Stimulated activated CD4-positive, alpha-beta T cell treated with anti-CD3 and anti-CD28 coated beads, Interleukin-4, amount 100 ng/mL, for 1 hour (primary cell): ENCODE data around the gene OCSTAMP.

Experiments used
- DNase-seq: peaks from one replicate; pipeline ENCODE4 v3.0.0-alpha.2; 2020

The OCSTAMP gene

DNA sequence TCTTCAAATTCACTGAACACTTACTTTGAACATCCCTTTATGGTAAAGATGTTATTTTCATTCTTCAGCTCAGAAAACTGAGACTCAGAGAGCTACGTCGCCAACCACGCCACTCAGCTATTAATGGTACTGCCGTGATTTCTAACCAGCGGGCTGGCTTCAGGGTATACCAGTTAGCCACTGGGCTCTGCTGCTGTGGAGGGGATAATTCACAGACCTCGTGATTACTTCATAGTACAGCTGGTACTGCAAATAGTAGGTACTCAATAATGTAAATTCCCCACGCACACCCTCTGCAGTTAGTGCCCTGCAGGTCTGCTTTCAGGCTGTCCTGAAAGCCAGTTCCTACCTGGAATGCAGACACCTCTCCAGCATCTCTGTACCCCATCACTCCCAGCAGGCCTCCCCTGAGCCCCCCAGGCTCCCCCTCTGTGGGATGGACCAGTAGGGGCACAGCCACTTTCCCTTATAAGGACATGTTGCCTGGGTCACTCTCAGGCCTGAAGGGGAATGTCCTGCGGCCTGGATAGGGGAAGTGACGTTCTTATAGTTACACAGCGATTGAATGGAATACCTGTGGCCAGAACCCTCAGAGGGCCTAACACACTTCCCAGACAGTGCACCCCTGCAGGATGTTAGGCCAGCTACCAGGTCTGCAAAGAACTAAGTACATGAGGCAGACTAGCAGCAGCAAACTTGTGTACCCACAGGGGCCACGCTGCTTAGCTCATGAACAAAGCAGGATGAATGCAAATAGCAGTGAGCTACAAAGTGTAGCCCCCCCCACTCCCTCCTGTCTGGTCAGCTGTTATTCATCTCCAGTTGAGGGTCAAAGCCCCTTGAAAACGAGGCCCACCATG, 1.3 kb upstream of the OCSTAMP start:
- no peak for DNase-seq

DNA sequence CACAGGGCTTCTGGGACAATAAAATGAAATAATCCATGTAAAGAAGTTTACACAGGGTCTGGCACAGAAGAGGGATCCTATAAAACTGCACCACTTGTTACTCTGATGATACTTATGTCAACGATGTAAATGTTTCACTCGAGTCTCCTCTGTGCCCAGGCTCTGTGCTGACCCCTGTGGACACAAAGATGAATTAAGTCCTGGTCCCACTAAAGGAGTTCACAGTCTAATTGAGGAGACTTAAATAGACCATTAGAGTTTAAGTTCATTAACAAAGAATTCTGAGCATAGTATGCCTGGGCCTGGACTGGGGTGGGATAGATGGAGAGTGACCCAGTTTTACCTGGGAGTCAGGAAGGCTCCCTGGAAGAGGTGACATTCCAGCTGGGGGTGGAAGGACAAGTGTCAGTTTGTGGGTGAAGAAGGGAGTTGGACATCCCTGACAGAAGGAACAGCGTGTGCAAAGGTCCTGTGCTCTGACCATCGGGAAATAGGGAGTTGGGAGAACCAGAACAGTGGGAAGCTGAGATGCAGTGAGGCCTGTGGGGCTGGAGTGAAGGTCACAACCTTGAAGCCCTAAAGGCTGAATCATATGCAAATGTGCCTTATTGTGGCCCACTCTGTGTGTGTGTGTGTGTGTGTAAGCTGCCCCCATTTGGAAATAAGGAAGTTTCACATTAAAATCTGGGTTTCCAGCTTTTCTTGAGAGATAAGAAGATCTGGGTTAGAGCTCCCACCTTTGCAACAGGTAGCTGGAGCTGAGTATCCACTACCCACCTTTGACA, 1.1 kb downstream of the OCSTAMP start:
- DNase-seq, result no peak

DNA sequence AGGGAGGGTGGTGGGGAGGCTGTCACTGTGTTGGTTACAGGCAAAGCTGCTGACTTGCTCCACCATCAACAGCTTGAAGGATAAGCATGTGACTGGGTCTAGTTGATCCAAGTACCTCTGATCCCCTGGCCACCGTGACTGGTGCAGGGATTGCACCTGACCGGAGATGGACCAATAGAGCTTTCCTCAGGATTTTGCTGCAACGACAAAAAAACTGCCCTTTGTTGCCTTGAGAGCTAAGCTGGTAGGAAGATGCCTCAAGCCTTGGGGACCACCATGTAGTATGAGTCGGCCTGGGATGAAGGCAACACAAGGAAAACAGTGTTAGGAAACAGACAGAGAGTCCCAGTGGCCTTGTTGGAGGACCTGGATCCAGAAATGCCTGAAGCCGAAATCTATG, 1.8 kb downstream of the OCSTAMP start:
- DNase-seq, result no peak

DNA sequence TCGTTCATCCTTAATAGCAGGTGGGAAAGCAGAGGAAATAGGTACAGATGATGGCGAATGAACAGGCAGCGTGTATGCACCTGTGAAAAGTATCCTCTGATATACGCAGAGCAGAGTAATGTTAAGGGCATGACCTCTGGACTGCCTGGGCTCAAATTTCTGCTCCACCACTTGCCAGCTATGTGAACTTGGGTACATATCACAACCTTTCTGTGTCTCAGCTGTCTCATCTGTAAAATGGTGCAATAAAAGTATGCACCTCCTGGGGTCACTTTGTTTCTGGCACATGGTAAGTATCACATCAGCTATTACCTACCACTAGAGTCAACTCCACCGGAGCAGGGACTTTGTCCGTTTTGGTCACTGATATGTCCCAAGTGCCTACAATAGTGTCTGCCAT, 2.5 kb downstream of the OCSTAMP start:
- DNase-seq, result no peak

DNA sequence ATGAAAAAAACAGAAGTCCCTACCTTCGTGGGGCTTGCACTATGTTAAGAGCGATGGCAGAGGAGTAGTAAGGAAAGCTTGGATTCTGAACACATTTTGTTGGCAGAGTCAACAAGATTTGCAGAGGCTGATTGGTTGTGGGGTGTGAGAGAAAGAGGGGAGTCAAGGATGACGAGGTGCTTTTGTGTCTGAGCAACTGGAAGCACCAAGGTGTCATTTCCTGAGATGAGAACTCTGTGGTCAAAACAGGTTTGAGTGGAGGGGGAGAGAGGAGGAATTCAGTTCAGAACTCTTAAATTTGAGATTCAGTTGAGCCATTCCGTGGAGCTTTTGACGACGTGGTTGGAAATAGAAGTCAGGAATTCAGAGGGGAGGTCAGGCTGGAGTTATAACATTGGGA, 3.5 kb downstream of the OCSTAMP start:
- DNase-seq, result no peak

DNA sequence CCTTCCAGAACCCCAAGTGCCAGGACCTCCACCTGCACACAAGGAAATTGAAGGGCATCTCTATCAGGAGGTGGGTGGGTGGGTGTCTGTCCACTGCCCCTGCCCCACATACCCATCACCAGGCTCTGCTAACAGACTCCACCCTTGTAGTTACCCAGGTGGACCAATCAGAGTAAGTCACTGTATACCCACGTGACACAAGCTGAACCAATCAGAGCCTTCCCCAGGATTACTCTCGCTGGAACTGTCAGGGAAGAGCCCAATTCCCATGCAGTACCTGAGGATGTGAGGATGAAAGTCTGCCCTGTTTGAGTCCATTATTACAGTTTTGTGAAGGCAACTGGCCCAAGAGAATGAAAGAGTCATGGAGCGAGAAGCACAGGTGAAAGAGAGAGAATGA, 4.2 kb downstream of the OCSTAMP start:
- no peak for DNase-seq

DNA sequence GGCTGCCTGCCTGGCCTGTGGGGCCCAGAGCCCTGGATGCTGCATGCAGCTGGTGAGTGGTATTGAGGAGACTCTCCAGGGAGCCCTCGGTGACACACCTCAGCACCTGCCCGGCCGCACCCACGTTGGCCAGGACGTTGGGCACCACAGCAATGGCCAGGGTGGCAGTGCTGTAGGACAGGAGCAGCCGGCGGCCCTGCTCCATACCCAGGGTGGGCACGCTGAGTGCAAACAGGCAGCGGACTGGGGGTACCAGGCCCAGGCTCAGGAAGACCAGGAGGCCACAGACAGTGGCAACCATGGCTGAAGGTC, 4.7 kb downstream of the OCSTAMP start:
- DNase-seq, result no peak

DNA sequence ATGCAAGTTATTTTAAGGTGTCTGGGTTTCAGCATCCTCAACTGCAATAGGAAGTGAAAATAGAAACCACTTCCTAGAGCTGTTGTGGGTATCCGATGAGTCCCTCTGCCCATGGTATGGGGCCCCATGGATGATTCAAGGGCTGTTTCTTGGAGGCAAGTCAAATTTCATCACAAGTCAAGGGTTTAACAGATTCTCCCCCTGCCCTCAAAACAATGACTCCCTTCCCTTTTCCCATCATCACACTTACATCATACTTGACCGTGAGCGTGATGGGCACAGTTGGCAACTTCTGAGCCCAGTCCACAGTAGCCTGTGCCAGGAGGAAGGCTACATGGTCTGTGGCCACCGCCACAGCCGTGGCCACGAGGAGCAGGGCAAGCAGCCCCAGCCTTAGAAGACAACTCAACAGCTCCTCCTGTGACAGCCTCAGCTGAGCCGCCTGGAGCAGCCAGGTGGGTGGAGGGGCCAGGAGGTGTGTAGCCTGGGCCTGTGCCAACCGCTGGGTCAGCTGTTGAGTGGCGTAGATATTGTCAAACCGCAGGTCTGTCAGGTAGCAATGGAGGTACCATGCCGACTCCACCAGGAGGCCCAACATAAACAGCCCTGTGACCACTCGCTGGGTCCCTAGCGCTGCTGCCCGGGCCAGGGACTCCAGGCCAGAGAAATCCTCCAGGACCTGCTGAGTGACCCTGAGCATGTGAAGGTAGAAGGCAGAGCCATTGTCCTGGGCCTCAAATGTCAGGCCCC, 5.2 kb downstream of the OCSTAMP start:
- no peak for DNase-seq

DNA sequence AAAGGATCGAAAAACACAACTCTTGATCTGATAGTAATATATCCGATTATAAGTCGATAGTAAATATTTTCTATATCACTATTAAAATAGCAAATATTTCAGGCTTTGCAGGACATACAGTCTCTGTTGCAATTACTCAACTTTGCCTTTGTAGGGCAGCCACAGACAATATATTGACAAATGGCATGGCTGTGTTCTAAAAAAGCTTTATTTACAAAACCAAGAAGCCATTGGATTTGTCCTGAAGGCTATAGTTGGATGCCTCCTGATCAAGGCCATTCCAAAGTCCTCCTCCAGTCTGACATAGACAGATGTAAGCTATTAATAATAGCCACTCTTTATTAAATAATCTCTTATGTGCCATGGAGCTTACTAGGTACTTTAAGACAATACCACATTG, 5.9 kb downstream of the OCSTAMP start:
- DNase-seq, result no peak

DNA sequence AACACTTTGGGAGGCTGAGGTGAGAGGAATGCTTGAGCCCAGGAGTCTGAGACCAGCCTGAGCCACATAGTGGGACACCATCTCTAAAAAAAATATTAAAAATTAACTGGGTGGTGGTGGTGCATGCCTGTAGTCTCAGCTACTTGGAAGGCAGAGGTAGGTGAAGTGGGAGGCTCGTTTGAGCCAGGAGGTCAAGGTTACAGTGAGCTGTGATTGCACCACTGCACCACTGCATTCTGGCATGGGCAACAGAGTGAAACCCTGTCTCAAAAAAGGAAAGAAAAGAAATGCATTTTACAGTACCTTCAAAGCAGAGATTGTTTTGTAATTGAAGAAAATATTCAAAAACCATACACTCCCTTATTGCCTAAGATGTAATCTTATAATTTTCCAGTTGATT, 6.5 kb downstream of the OCSTAMP start:
- no peak for DNase-seq

DNA sequence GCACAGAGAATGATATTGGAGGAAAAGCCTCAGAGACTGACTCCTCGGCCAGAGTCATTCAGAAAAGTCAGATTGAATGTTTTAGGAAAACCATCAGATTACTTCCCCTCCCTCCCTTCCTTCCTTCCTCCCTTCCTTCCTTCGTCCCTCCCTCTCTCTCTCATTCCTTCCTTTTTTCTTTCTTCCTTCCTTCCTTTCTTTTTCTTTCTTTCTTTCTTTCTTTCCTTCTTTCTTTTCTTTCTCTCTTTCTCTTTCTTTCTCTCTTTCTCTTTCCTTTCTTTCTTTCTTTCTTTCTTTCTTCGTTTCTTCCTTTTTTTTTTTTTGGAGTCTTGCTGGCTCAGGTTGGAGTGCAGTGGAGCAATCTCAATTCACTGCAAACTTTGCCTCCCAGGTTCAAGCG, 7.4 kb downstream of the OCSTAMP start:
- DNase-seq, result no peak

DNA sequence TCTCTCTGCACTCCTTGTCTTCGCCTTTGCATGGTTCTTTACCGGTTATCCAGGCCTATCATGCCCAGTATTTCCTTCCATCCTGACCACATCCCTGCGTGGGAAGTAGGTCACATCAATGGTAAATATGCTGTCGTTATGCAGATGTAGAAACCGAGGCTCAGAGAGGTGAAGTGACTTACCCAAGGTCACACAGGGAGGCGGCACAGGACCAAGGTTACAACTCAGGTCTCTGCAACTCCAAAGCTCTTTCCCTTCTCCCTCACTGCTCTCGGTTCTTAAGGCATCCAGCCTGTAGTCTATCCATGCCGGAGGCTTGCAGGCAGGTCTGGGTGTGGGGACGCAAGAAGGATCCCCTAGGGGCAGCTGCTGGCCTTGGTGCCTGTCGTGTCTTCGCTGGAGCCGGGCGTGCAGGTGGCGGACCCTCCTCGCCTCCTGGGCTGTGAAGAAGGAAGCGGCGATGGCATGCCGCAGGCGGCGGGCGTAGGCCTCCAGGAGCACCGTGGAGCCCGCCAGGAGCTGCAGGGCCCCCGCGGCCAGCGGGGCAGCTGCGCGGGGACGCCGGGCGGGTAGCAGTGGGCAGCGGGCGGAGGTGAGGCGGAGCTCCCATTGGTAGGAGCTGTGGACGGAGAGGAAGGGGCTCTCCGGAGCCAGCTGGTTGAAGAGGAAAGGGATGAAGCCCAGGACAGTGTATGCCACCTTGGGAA, 9.1 kb downstream of the OCSTAMP start:
- no peak for DNase-seq

DNA sequence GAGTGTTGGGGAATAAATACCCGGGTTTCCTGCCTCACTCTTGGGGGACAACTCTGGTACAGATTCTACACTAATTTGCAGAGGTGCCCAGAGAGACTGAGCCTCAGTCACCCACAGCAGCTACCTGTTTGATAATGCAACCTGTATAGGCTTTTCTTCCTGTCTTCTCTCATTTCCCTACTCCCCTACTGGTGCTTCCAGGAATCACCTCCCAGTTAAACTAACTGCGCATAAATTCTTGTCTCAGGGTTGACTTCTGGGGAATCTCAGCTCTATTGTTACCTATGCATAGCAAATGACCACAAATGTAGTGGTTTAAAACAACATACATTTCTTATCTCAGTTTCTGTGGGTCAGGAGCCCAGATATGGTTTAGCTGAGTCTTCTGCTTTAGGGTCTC, 11.3 kb downstream of the OCSTAMP start:
- DNase-seq, result no peak

DNA sequence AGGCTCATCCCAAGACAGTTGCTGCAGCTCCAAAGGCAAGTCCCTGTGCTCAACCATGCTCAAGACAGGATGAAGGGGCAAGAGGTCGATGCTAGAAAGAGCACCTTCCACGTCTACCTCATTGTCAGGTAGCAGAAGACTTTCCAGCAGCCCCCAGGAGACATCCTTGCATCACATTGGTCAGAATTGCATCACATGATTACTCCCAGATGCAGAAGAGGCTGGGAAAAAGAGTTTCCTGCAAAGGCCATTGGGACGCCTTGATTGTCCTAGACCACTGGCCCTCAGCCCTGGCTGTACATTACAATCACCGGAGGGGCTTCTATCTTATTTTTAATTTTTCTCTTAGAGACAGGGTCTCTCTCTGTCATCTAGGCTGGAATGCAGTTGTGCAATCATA, 19.8 kb downstream of the OCSTAMP start:
- DNase-seq, result no peak

DNA sequence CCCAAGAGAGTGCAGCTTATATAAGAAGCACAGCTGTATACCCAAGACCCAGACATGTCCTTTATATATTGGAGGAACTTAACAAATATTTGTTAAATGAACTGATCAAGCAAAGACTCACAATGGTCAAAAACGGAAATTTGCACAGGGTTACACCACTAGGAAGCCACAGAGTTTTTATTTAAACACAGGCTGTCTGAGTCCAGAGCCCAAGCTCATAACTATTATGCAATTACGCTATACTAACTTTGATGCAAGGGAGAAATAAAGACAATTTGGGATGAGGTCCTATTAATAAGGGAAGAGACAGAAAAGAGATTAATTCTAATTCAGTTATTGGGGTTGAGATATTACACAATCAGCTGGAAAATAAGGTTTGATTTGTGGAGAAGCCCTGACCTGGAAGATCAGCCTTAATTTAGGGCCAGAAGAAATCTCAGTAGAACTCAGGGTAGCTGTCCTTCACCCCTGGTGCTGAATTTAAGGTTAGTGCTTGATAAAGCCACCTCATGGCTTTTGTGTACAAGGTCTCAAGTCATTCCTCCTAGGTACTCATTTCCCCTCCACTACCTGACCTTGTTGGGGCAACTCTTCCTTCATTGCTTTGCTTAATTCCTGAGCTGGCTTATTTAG, 26.6 kb downstream of the OCSTAMP start:
- DNase-seq, result no peak

DNA sequence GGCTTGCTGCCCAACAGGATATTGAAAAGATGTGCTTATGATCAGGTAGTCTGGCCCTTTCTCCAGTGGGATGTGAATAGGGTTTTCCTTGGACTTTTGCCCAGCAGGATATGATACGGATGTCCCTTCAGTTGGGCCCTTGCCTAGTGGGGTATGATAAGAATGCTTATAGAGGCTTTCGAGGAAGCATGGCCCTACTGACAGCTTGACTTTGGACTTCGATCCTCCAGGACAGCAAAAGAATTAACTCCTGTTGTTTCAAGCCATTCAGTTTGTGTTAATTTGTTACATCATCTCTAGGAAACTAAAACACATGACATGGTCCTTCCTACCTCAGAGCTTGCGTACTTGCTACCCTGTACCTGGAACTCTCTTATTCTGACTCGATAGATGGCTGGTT, 27.3 kb downstream of the OCSTAMP start:
- no peak for DNase-seq

DNA sequence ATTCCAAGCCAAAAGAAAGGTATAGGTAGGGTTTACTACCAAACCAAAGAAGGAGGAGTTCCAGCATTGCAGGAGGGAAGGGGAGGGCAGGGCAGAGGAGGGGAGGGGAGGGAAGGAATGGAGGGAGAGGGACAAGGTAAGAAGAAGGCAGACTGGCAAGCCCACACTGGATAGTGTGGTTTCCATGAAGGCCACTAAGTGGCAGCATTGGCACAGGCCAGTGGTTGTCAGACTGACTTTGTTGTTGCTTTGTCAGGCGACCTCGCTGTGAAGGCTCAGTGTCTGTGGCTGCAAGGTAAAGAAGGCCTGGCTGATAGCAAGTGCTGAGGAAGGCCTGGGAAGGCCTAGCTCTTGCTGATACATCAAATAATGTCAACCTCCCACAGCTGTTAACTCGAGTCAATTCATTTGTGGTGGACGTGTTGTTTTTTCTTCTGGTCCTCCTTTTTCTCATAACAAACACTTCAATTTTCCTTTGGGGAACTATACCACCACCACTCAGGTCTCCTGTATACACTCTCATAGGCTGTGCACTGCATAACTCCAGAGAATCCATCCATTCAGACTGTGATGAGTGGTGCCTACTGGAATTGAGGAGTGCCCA, 29.4 kb downstream of the OCSTAMP start:
- peak; percentile 29 for DNase-seq

DNA sequence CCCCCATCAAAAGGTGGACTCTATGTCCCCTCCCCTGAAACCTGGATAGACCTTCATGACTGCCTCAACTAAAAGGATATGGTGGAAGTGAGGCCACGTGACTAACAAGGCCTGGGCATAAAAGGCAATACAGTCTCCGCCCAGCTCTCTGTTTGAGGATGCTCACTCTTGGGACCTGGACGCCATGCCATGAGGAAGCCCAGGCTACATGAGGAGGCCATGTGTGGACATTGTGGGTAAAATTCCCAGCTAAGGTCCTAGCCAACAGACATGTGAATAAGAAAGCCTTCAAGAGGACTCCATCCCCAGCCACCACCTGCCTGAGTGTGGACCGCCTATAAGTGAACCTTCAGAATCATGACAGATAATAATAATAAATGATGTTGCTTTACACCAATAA, 29.9 kb downstream of the OCSTAMP start:
- no peak for DNase-seq

DNA sequence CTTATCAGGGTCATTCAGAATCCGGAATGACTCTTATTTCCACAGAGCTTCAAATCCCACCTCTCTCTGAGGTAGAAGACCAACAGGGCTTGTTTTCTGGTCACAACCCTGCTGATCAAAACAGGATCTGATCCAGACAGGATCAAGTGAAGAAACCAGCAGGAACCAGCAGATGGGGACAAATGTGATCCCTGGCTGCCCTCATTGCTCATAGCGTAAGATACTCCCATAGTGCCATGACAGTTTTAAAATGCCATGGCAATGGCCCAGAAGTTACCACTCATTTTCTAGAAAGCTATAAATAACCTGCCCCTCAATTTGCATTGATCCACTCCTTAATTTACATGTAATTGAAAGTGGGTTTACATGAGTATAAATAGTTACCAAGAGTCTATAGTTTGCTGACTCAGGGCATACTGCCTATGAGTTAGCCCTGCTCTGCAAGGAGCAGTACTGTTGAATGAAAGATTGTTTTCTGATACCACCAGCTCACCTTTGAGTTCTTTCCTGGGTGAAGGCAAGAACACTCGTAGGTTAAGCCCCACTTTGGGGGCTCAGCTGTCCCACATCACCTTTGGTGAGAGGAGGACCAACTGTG, 30.9 kb downstream of the OCSTAMP start:
- DNase-seq, result no peak

DNA sequence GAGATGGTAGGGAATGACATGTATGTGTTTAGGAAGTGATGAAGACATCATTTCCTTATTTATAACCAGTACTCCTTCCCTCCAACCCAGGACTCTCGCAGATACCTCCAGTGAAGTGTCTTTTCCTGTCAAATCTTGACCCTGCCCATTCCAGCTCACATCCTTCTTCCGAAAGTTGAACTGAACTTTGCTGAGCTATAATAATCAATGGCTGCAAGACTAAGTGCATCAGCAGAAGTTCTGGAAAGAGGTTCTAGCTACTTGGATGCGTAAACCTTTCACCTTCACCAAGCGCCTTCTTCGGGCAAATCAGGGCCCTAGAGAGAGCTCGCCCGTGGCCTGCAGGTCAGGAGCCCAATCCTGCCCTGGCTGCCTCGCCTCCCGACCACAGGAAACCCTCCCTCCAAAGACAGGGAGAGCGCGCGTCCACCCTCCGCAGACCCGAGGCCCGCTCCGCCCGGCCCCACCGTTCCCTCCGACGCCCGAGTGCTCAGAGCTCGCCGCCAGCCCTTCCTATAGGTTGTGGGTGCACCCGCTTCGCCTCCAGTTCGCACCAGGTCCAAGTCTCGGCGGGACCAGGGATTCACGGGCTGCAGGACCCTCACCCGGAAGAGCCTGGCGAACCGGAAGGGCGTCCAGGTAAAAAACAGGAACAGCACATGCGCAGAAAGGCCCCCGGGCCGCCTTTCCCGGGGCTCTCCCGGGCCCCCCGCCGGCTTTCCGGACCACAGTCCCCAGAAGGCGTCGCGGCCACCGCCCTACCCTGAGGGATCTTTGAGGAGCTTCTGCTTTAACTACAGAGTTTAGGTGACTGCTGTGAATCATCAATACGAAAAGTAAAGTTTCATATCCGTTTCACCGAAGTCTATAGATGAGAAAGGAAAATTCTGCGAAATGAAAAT, 37.3 kb downstream of the OCSTAMP start, which contains the start of gene ZNF334:
Gene ZNF334 (minus strand): TSS at position 617 of the 902 bp plus-strand sequence. CDS start 1,457 bp downstream, outside the sequence.
- DNase-seq, result peak; percentile 46

DNA sequence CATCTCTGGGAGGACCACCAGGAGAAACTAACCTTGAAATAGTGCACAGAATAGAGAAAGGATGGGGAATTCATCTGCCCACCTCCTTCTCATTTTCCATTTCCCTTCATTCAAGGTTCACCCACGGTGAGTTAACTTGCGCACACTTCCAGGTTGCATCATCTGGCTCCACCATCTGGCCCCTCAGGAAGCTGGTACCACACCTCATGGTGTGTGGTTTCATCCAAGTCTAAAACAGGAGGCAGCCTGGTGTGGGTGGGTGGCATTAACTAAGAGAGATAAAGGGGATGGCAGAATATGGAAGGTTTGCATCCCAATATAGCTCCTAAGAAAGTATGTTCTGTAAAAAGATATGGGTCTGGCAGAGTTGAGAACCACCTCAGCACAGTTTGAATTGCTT, 40.9 kb downstream of the OCSTAMP start:
- DNase-seq, result no peak
